Measurements from ENCODE around the gene SLC25A29.

Gene SLC25A29

GRCh38 chr14:100279563-100279962, 26.7 kb downstream of the SLC25A29 start:
- no peak for TF ChIP-seq POLR2AphosphoS5 (IDR thresholded peaks at IDR 0.05; ENCODE audit: low read depth, low read length)
- TF ChIP-seq FOXP2 (optimal IDR thresholded peaks at IDR 0.05; ENCODE audit: borderline replicate concordance, extremely low read depth, extremely low read length, insufficient read depth) = no peak

- TF ChIP-seq SIN3A (IDR thresholded peaks at IDR 0.05; ENCODE audit: borderline replicate concordance, insufficient read depth, low read length) (no peak), REST (IDR thresholded peaks at IDR 0.05; ENCODE audit: insufficient read depth in 1 of 2, low read depth in 2 of 2, low read length in 2 of 2) (no peak), POLR2AphosphoS5 (IDR thresholded peaks at IDR 0.05; ENCODE audit: low read depth, low read length) (no peak)
Measured at GRCh38 chr14:100279133-100279532, 27.1 kb downstream of the SLC25A29 start.

DNA sequence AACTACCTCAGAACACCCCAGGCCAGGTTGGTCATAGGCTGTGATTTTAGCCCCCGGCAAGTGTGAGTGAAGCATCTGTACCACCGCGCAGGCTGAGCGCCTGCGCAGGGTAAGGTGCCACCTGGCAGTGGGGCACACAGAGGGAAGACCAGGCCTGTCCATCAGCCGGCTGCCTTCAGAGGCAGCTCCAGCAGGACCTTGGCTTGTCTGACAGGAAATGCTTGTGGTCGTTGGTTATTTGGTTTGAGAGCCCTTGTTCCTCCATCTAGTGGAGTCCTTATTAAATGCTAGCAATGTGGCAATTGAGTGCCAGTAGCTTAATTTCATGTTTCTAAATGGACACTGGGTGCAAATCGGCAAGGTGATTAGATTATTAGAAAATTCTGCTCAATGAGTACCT, 27.5 kb downstream of the SLC25A29 start:
- TF ChIP-seq FOXP2 (optimal IDR thresholded peaks at IDR 0.05; ENCODE audit: borderline replicate concordance, extremely low read depth, extremely low read length, insufficient read depth) (no peak), TAF1 (IDR thresholded peaks at IDR 0.05; ENCODE audit: borderline replicate concordance, insufficient read depth, low read length) (no peak), POLR2AphosphoS5 (IDR thresholded peaks at IDR 0.05; ENCODE audit: low read depth, low read length) (no peak), SIN3A (IDR thresholded peaks at IDR 0.05; ENCODE audit: borderline replicate concordance, insufficient read depth, low read length) (no peak), REST (IDR thresholded peaks at IDR 0.05; ENCODE audit: insufficient read depth in 1 of 2, low read depth in 2 of 2, low read length in 2 of 2) (no peak)

GRCh38 chr14:100275214-100275613, 31.0 kb downstream of the SLC25A29 start:
- TF ChIP-seq TAF1 (IDR thresholded peaks at IDR 0.05; ENCODE audit: borderline replicate concordance, insufficient read depth, low read length) (no peak), REST (IDR thresholded peaks at IDR 0.05; ENCODE audit: insufficient read depth in 1 of 2, low read depth in 2 of 2, low read length in 2 of 2) (no peak), SIN3A (IDR thresholded peaks at IDR 0.05; ENCODE audit: borderline replicate concordance, insufficient read depth, low read length) (no peak), POLR2AphosphoS5 (IDR thresholded peaks at IDR 0.05; ENCODE audit: low read depth, low read length) (no peak), FOXP2 (optimal IDR thresholded peaks at IDR 0.05; ENCODE audit: borderline replicate concordance, extremely low read depth, extremely low read length, insufficient read depth) (no peak)

- no peak for TF ChIP-seq TAF1 (IDR thresholded peaks at IDR 0.05; ENCODE audit: borderline replicate concordance, insufficient read depth, low read length)
- TF ChIP-seq SIN3A (IDR thresholded peaks at IDR 0.05; ENCODE audit: borderline replicate concordance, insufficient read depth, low read length) = no peak
- no peak for TF ChIP-seq POLR2AphosphoS5 (IDR thresholded peaks at IDR 0.05; ENCODE audit: low read depth, low read length)
- TF ChIP-seq FOXP2 (optimal IDR thresholded peaks at IDR 0.05; ENCODE audit: borderline replicate concordance, extremely low read depth, extremely low read length, insufficient read depth) = no peak
- no peak for TF ChIP-seq REST (IDR thresholded peaks at IDR 0.05; ENCODE audit: insufficient read depth in 1 of 2, low read depth in 2 of 2, low read length in 2 of 2)
Measured at GRCh38 chr14:100274250-100274649, 32.0 kb downstream of the SLC25A29 start.
